ENCODE results near the gene ARHGAP15.
"Not testable (repeated sequence)": the region's sequence is repeated elsewhere in the genome, so short reads cannot be mapped to it uniquely, and the experiment has no call there.

ARHGAP15 gene

GRCh38 chr2:143499061-143499460, 369.8 kb downstream of the ARHGAP15 start:
- no peak for DNase-seq

GRCh38 chr2:143501106-143501676, 372.0 kb downstream of the ARHGAP15 start:
- no peak for DNase-seq

DNA sequence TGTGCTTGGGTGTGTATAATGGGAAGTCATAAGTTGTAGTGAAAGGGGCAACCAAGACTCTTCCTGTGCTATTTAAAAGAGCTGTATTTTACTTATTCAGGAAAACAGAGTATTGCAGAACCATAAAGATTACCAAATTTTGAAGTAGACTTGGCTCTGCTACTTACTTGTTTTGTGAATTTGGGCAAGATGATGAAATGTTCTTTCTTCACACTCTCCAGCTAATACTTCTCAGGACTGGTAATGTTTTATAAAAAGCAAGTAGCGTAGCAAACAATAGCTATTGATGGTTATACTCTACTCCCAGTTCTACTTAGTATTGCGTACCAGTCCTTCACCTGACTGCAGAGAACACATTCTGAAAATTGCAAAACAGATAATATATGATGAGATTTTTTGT, 374.1 kb downstream of the ARHGAP15 start:
- DNase-seq, result no peak

- no peak for DNase-seq
These were observed 375.2 kb downstream of the ARHGAP15 start for GRCh38 chr2:143504397-143504796.

- no peak for DNase-seq
These were observed 376.3 kb downstream of the ARHGAP15 start for GRCh38 chr2:143505542-143505941.

- no peak for DNase-seq
These were observed 383.9 kb downstream of the ARHGAP15 start for GRCh38 chr2:143513081-143513480.

DNA sequence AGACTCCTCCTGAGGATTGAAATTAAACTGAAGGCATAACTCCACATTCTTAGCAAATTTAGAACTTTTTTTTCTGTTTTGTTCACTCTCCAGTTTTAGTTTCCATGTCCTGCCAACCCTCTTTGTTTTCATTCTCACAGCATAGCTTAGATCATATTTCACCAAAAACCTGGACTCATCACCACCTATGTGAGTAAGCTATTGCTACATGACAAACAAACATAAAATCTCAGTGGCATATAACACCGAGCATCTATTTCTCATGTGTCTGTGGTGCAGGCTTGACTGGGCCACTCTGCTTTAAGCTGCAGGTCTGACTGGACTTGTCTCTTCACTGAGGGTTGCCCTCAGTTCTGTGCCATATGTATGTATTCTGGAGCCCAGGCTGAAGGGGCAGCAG, 385.2 kb downstream of the ARHGAP15 start:
- DNase-seq, result no peak

GRCh38 chr2:143515318-143515717, 386.1 kb downstream of the ARHGAP15 start:
- no peak for DNase-seq

GRCh38 chr2:143519521-143519920, 390.3 kb downstream of the ARHGAP15 start:
- DNase-seq, result no peak

DNA sequence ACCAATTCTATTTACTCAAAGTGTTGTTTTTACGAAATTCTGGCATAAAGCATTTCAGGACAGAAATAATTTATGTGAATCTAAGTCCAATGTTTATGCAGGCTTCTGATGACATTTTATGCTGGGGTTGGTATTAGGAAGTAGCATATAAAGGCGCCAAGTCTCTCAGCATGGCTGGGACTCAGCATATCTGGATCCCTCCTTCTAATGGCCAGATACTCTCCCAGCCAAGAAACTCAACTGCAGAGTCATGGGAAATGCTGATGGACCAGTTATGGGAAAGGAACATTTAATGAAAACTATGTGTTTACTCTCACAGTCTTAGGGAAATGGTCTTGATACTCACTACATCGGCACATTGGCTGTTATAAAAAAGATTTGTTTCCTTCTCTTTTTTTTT, 392.2 kb downstream of the ARHGAP15 start:
- DNase-seq, result no peak

- DNase-seq, result no peak
These were observed 393.5 kb downstream of the ARHGAP15 start for GRCh38 chr2:143522699-143523098.

DNA sequence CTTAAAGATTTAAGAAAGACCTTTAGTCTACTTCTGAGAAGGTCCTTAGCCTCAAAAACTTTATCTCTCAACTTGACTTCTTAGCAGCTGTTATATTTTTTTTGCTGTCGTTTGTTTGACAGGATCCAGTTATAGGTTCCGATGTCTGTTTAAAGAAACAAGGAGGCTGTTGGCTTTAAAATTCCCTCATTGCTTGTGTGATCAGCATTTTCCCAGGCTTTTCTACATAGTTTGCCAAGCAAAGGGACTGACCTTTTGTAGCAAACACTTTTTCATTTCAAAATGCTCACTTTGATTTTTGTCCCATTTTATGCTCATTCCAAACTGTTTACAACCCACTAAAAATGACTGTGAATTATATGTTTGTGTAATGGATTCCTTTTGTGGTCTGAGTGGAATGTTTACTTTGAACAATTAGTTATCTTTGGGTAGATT, 394.9 kb downstream of the ARHGAP15 start:
- no peak for DNase-seq

- DNase-seq, result no peak
These were observed 395.6 kb downstream of the ARHGAP15 start for GRCh38 chr2:143524559-143525401.

GRCh38 chr2:143525402-143525860, 396.2 kb downstream of the ARHGAP15 start:
- no peak for DNase-seq

DNA sequence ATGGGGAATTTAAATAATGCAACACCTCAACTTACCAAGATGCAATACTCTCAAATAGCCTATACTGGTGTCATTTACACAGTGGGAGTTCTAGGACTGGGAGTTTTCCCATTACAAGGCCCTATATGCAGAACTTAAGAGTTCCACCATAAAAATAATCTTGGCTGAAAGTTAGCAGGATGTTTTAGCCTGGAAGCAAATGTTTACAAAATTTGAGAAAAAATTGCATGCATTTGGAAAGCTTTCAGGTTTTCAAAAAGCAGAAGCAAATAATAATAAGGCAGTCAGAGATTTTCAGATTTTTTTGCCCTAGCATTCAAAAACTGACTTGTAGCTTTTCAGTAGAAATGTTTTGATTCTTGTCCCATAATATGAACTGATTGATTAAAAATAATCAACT, 397.3 kb downstream of the ARHGAP15 start:
- no peak for DNase-seq

DNA sequence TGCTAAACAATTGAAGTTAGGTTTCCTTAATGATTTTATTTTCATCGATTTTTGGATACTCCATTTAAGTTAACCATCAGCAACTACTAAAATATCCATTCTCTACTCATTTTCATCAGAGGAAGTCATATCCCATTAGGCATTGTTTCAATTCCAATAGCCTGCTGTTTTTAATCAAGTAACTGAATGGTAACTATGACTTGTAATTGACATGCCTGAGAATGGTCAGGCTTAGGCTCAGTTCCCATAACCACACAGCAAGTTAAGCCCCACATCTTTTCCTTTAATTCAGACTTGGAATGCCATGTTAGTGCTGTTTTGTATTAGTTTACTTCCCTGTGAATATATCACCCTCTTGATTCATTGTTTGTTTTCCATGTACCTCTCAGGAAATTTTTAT, 398.8 kb downstream of the ARHGAP15 start:
- DNase-seq, result no peak

- no peak for DNase-seq
These were observed 400.0 kb downstream of the ARHGAP15 start for GRCh38 chr2:143529118-143529720.

DNA sequence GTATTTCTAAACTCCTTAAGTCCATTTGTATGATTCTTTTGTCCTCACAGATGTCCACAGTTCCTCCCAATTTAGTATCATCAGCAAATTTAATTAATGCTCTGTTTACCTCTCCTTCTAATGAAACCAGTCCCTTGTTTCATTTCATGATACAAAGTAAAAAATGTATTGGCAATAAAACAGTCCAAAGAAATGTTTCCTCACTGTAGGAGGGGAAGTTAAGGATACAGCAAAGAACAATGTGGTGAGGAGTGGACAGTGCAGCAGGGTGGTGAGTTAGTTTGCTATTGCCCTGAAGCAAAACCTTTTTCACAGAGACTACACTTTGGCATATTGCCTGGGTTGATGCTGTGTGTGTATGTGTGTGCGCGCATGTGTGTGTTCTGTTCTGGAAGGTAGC, 401.5 kb downstream of the ARHGAP15 start:
- DNase-seq, result no peak

- no peak for DNase-seq
These were observed 402.8 kb downstream of the ARHGAP15 start for GRCh38 chr2:143532061-143532460.

DNA sequence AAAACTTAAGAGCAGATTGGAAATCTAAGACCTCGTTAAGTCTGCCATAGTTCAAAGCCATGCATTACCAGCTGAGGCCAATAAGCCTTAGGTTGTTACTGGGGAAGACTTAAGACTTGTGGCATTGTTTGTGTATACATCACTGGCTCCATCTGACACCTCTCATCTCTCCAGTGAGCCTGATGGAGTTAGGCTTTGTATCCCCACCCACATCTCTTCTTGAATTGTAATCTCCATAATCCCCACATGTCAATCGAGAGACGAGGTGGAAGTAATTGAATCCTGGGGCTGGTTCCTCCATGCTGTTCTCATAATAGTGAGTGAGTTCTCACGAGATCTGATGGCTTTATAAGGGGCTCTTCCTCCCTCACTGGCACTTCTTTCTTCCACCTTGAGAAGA, 404.6 kb downstream of the ARHGAP15 start:
- DNase-seq, result no peak

DNA sequence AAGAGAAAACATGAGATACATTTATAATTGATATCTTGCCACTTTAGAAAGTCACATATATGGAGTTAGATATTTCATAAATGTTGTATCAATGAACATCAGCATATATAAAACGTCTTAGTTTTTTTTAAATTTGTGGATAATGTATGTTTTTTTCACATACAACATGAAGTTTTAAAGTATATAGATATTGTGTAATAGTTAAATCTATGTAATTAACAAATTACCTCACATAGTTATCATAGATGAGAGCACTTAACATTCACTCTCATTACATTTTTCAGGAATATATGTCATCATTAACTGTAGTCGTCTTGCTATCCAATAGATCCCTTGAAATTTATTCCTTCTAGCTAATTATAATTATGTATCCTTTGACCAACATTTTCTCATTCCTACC, 406.6 kb downstream of the ARHGAP15 start:
- DNase-seq, result no peak

DNA sequence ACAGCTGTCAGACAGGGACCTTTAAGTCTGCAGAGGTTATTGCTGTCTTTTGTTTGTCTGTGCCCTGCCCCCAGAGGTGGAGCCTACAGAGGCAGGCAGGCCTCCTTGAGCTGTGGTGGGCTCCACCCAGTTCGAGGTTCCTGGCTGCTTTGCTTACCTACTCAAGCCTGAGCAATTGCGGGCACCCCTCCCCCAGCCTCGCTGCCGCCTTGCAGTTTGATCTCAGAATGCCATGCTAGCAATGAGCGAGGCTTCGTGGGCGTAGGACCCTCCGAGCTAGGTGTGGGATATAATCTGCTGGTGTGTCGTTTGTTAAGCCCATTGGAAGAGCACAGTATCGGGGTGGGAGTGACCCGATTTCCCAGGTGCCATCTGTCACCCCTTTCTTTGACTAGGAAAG, 412.7 kb downstream of the ARHGAP15 start:
- DNase-seq, result not testable (repeated sequence)

GRCh38 chr2:143545059-143545948, 416.1 kb downstream of the ARHGAP15 start:
- no peak for DNase-seq
